ENCODE results near the gene ZFHX3.
A peak's percentile ranks its signal among the peaks of the same experiment; 100 is the strongest.

ZFHX3 gene

DNA sequence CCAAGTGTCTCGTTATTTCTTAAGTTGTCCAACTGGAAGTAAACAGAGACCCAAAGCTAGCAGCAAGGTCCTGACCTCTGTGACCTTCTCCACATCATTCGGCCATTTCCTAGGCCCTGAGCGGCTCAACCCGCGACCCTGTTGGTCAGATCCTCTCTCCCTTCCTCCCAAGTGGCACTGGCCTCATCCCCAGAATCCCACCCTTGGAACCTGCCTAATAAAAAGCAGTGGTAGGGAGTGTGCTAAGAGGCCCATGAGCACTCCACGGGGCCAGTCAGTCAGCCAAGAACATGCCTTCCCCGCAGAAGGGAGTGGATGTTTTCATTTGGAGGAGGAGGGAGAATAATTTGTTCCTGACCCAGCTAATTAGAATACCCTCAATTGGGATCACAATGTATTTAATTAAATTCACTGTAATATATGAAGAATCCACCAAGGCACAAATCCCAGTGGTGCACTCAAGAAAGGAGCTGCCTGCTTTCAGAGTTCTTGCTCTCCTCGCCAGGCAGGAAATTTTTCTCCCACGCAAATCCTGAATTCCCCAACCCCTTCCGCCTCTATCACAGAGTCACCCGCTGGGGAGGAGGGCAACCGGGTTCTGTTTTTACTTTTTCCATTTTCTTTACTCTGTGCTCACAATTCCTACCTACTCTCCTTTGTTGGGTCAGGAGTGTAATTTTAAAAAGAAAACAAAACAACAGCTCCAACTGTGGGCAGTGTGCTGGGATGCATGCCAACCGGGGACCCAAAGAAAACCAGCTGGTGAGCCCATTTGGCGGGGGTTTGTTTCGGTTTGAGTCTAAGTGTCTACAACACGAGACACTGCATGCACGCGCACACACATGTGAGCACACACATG is 153.4 kb downstream of the ZFHX3 start:
- no peak for DNase-seq

DNA sequence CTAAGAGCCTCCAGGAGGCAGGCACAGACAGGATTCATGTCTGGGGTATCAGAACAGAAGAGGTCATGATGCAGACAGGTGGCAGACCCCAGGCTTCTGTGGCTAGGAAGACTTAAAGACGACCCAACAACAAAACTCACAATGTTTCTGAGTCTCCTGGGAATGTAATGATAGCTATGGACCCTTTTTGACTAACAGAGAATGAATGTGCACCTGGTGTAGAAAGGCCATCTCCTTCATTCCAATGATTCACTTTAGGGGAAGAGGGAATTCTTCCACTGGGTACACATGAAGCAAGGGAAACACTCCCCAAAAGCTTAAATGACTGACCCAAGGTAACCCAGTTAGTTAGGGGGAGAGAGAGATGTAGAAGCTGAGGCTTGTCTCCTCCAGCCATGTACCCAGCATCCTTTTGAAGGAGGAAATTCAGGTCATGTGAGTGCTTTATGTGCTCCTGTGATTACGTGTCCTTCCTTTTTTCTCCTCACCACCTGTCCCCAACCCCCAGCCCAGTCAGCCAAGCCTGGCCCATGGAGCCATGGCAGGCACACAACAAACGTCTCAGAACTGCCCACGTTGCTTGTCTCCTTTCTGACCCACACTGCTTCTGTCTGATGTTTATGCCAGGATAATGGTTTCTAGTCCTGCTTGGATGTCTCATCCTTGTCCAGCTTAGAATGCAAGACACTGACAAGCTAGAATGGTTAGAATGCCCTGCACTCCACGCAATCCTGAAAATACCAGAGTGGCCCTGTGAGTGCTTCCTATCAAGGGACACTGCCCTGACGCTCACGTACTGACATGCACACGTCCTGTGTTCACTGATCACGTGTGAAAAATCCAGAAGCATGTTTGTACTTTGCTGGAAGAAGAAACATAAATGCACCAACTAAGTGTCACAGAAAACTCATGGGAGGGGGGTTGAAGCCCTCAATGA is 156.4 kb downstream of the ZFHX3 start:
- DNase-seq = no peak

DNA sequence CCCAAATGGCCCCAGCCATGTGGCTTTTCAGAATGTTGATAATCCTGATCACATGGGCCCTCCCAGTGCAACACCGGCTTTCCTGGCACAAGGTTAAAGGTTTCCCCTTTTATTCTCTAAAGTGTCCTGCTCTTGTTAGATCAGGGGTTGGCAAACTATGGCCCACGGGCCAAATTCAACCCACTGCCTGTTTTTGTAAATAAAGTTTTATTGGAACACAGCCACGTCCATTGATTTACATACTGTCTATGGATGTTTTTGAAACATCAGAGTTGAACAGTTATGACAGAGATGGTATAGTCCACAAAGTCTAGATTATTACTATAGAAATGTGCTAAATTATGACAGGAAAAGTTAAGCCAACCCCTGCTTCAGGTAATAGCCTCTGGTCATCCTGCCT is 157.3 kb downstream of the ZFHX3 start:
- no peak for DNase-seq

DNA sequence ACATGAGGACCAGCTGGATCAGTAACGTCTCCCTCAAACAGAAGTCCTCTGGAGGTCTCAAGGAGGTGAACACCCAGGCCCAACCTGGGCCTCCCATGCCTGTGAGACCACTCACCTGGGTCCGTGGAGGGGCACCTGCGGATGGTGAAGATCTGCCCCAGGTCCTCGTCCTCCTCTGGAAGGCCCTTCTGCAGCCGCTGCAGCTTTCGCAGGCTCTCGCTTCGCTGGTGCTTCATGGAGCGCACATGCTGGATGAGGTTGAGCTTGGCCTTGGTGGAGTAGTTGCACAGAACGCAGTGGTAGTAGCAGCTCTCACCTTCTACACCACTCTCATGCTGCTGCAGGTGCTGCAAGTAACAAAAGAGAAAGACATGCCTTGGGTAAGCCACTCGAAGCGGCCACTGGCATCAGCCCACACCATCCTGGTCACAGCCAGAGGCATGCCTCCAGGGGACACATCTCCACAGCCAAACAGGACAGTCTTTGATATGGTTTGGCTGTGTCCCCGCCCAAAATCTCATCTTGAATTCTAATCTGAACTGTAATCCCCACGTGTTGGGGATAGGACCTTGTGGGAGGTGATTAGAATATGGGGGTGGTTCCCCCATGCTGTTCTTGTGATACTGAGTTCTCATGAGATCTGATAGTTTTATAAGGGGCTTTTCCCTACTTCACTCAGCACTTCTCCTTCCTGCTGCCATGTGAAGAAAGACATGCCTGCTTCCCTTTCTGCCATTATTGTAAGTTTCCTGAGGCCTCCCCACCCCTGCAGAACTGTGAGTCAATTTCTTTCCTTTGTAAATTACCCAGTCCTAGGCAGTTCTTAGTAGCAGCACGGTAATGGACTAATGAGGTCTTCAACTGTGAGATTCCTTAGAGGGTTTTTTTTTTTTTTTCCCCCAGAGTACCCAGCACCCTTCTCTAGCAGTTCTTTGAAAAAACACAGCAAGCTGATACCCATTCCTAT is 158.0 kb downstream of the ZFHX3 start:
- DNase-seq = no peak

DNA sequence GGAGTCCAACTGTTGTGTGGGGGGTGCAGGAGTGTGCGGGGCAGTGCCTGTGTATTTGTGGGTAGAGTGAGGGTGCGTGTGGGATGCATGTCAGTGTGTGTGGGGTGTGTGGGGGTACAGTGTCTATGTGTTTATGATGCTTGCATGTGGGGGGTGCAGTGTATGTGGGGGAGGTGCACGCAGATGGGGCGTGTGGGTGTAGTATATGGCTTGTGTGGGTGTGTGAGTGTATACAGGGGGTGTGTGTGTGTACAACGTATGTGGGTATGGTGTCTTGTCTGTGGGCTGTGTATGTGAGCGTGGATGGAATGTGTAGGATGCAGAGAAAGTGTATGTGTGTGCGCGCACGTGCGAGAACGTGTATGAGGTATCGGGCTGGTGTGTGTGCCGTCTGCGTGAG is 160.4 kb downstream of the ZFHX3 start:
- no peak for DNase-seq

DNA sequence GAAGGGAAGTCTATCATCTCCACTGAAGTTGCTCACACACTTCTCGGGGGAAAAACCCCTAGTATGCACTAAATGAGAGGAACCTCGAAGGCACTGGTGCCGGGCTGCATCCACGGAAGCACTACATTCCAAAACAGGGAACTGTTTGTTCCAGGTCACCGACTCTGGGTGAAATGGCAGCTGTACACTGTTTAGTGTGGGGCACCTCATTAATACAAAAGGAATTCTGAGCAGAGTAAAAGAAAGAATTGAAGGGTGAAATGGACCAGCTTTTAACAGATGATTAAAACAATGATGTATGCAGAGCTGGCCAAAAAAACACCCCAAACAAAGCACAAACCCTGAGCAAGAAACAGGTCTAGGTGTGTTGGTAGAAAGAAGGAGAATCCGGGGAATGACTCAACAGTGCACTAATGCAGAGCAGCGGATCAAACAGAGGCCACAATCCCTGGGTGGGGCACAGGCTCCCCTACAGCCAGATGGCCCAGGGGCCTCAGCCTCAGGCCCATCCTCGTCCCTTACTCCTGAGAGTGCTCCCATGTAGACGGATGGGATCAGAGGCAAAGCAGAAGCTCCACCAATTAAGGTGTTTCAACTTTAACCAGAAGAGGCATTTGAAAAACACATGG is 161.5 kb downstream of the ZFHX3 start:
- DNase-seq = no peak

DNA sequence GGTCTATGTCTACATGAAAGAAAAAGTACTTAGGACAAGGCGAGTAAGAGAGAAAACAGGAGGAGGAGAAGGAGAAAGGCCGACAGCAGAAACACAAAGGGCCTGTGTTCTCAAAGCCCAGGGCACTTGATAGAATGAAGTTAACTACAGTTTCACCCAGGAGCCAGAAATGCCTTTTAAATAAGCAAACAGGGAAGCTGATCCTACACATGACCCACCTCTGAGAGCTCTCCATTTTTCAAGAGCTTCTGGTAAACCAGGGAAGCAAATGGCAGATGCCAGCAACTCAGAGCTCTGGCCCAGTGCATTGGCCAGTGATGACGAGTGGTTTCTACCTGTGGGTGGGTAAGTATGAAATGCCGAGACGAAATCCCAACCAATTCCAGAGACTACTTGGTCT is 163.4 kb downstream of the ZFHX3 start:
- no peak for DNase-seq

DNA sequence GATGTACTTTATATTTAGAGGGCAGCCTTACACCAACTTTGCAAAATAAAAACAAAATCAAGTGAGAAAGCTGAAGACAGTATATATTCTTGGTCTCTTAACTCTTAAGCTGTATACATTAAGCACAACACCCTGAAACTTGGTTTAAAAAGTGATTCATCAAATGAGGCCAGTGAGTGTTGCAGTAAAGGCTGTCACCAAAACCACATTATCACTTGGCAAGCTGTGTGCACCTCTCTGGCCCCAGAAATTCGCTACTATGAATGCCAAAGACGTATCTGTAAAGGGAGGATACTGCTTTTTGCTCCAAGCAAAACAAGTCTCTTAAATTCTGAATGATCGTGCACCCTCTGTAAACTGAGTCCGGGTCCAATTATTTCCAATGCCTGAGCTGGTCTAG is 163.9 kb downstream of the ZFHX3 start:
- DNase-seq = no peak

DNA sequence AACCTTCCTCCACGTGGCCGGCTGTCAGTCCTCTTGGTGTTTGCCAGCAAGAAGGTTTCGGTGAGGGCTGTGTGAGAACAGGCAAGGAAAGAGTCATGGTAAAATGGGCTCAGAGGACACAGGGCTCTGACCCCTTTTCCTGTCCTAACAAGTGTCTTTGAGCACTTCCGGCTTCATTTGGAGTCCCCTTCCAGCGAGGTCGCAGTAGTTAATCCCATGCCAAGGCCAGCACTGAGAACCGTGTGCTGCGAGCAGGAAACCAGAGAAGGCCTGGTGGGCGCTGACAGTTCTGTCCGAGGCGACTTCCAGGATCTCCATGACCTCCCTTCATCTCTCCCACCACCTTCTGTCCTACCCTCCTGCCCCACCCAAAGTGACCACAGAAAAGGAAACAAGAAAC is 168.1 kb downstream of the ZFHX3 start:
- no peak for DNase-seq

DNA sequence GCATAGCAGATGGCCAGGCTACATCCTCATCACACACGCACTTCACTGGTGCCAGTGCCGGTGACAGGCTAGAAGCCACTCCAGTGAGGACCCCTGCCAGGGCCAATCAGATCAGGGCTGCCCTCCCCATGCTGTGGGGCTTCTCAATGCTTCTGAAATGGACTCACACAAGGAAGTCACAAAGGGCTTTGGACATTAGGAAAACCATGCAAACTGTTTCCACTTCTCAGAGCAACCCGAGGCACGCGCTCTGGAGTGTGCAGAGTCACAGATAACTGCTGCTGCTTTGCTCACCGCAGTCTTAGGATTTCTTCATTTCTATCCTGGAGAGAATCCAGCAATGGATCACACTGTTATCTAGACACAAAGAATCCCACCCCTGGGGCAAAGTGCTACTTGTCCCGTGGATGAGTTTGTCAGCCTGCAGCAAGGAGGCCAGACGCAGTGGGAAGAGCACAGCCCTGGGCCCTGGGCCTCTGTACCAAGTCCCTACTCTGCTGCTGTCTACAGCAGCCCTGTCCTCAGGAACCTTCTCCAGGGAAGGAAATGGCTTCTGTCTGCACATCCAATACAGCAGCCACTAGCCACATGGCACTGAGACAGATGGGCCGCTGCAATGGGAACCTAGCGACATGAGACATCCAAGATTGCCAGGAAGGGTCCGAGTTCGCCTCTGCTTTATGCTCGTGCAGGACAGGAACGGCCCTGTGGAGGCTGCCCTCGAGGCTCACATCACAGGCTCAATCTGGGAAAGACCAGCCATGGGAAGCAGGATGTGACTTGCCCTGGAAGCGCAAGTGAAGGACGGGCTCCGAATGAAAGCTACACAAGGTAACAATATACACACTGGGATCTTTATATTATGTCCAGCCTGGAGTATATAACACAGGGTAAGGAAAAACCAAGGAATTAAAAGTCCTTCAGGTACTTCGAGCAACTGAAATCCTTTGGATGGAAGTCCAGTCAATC is 169.3 kb downstream of the ZFHX3 start:
- DNase-seq = no peak

DNA sequence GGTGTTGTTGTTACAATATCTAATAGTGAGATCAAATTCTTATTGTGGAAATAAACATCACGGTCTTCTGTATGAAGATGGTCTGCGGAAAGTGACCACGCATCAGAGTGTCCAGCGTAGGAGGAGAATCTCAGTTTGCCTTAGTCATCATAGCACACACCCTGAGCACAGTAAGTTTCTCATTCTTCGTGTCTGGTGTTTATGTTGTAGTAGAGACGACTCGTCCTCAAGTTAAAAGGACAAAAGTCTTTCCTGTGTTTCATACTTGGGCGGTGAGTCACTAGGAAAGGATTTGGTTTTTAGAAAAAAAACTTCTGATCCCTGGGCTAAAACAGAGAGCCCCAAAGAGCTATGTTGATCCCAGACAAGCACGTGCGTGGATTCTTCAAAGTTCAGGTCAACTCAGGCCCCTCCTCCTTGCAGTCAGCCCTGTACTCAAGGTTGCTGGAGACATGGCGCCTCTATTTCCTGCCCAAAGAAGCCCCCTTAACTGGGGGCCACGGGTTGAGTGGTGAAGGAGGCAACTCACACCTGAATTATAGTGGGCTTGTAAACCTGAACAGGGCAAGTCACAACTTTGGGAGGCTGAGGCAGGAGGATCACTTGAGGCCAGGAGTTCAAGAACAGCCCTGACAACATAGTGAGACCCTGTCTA is 170.4 kb downstream of the ZFHX3 start:
- peak; percentile 30 for DNase-seq

DNA sequence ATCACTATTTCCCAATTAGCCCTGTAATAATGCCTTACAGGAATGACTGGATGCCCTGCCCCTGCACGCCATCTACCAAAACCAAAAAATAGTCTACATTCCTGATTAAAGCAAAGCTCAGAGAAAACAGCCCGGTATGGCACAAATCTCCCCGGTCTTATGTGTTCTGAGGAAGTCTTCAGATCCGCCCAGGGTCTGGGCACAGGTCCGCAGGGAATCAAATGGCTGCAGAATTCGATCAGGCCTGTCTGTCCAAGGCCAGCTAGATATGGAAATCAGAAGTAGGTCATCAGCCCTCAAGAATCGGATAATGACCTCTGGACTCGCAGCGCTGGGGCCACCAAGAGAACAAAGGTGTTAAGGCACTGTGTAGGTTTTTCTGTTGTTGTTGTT is 171.0 kb downstream of the ZFHX3 start:
- no peak for DNase-seq

DNA sequence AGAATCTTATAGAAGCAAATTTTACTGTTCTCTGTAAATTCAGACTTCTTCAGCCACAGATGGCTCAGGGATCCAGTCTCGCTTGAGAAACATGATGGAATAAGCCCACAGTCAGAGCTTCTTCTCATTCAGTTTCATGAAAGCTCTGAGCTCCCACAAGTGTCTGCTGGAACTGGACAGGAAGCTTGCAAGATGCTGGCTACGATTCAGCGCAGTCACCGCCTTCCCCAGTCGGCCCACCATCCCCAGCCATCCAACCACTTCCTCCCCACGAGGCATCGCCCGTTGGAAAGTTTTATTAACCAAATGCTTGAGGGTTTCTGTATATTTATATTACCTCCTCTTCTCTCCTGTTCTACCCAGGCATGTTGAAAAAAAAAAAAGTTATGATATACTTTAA is 171.7 kb downstream of the ZFHX3 start:
- DNase-seq = peak; percentile 45

DNA sequence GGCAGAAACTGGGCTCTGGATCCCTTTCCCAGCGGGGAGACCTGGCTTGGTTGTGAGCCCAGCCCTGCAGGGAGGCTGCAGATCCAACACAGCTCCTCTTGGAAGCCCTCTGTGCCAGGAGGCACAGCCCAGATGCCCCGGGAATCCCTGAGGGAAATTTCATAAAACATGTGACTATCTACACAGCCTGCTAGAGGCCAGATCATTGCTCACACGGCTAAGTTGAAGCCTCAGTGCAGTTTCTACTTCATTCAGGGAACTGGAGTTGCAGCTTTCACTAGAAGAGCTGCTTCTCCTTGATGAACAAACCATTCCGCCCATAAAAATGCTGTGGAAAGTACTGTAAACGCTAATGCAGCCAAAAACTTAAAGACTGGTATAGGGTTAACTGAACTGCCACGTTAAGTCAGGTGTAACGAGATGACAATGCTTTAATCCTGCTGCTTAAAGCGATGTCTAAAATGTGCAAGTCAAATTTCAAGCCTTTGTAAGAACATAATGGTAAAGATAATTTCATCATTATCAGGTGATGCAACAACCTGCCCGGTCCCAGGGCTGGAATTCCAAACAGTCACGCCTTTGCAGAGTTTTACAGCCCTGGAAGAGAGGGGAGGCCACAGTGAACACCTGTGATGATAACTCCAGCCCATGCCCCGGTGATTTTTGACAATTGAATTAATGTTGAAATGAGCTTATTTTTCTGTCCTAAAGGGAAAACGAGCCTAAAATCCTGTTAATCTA is 172.5 kb downstream of the ZFHX3 start:
- no peak for DNase-seq

DNA sequence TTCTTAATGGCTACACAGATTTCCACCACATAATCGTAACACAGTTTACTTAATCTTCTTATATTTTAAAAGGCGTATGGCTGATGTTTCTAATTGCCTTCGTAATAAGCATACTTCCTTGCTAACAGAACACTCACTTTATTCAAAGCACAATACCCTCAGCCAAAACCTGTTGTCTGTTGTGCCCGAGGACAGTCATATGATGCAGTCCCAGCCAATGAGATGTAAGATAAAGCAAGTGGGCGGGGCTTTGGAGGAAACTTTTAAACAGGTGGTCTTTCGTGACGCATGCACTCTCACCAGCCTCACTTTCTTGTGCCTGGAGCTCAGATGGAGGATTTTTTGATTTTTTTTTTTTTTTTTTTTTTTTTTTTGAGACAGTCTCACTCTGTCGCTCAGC is 174.1 kb downstream of the ZFHX3 start:
- DNase-seq = no peak

DNA sequence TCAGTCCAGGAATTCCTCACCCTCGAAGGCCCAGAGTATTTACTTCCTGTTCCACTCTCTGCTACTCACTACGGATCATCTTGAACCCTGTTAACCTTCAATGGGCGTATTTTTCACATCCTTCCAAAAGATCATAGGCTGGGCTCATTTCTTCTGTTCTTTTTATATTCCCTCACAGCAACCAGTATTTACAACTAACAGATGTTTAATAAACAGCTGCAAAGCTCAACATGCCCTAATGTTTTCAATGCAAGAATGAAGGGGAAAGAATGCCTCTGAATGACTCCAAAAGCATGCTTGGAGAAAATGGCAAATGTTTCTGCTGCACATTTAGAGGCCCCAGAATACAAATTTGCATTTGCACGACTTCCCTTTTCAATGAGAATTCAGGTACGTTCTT is 174.9 kb downstream of the ZFHX3 start:
- no peak for DNase-seq

DNA sequence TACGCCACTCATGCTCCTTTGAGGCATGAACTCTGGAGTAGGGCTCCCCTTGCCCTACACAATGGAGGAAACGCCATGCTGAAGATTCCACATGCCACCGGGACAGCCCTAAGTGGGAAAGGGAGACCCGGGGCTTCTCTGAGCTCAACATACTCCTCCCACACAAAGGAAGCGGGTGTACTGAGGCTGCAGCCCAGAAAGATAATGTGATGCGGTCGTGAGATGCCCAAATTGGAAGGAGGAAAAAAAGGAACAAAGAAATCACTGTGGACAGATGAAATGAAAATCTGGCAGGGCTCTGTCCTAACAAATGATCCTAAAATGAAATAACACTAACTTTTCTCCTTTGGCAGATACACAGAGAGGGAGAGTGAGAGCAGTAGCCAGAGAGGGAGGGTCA is 182.1 kb downstream of the ZFHX3 start:
- DNase-seq = no peak

DNA sequence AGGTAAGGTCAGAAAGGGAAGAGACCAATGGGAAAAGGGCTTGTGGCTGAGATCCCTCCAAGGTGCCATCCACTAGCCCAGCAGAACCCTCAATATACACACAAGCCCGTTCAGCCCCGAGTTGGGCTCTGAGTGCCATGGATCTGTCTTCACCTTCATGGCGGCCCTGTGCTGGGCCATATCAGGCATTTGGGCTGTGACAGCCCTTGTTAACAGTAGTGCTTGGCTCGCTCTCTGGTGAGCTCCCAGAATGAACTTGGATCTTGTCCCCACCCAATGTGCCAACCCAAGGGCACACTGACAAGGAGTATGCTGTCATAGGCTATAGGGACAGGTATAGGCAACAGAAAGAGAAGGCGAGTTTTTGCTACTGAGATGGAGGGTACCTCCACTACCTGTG is 182.7 kb downstream of the ZFHX3 start:
- DNase-seq = no peak

DNA sequence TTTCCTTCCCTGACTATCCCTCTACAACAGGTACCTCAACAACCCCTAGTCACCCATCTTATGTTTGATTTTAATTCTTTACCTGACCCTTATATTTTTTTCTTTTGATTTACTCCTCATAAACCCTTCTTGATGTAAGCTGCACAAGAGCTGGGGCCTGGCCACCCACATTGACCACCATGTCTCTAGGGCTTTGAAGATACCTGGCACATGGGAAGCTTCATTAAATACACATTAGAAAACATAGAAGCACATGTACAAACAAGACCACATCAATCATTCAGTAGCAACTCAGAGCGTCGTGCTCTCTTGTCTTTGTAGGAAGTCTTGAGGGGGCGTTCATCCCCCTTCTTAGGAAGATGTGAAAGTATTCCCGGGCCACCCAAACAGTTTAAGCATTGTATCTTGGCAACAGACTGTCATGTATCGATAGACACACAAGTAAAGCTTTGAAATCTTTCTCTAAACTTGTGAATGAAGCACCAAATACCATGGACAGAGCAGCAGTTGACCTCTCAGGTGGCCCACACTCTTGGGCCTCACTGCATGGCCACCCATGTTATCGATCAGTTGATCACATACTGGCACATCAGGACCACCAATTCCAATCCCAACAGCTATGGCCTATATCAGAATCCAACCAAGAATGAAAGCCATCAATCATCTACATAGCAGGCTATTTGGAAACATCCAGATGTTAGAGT is 183.6 kb downstream of the ZFHX3 start:
- no peak for DNase-seq

All from amniotic stem cell (primary cell).